HG02884 (cell line): ENCODE data around the gene CCSER2.
"Not testable (repeated sequence)": the region's sequence is repeated elsewhere in the genome, so short reads cannot be mapped to it uniquely, and the experiment has no call there.

Source experiments
- ATAC-seq: cut with Tn5 transposase; IDR thresholded peaks from one replicate; pipeline ENCODE4 v1.9.1; 2021; ENCODE audit warnings: mild to moderate bottlenecking, moderate library complexity; ENCODE audit not compliant: unreplicated experiment

CCSER2 gene

GRCh38 chr10:84328418-84329195 lies at the start of gene CCSER2:
Gene CCSER2, plus strand, starts transcription at chr10:84328589. Its CDS starts 42,464 bp downstream, at chr10:84371053.
- peak; percentile 50 for ATAC-seq

- ATAC-seq, result not testable (repeated sequence)
Measured at GRCh38 chr10:84279876-84280475, 48.4 kb upstream of the CCSER2 start.

GRCh38 chr10:84286695-84287094 lies 41.7 kb upstream of the CCSER2 start:
- no peak for ATAC-seq

- no peak for ATAC-seq
Measured at GRCh38 chr10:84288151-84288550, 40.2 kb upstream of the CCSER2 start.

GRCh38 chr10:84289521-84290200 lies 38.7 kb upstream of the CCSER2 start:
- no peak for ATAC-seq

GRCh38 chr10:84290235-84290634 lies 38.2 kb upstream of the CCSER2 start:
- ATAC-seq, result no peak

- ATAC-seq, result no peak
Measured at GRCh38 chr10:84291384-84291783, 37.0 kb upstream of the CCSER2 start.

- ATAC-seq, result peak; percentile 72
Measured at GRCh38 chr10:84292502-84292901, 35.9 kb upstream of the CCSER2 start.

GRCh38 chr10:84293171-84293570 lies 35.2 kb upstream of the CCSER2 start:
- no peak for ATAC-seq

- no peak for ATAC-seq
Measured at GRCh38 chr10:84293574-84294016, 34.8 kb upstream of the CCSER2 start.

- peak; percentile 66 for ATAC-seq
Measured at GRCh38 chr10:84294766-84295447, 33.5 kb upstream of the CCSER2 start.

- no peak for ATAC-seq
Measured at GRCh38 chr10:84296091-84296981, 32.1 kb upstream of the CCSER2 start.

GRCh38 chr10:84298057-84298456 lies 30.3 kb upstream of the CCSER2 start:
- ATAC-seq, result no peak

- ATAC-seq, result no peak
Measured at GRCh38 chr10:84302223-84302622, 26.2 kb upstream of the CCSER2 start.

- ATAC-seq, result no peak
Measured at GRCh38 chr10:84306751-84307384, 21.5 kb upstream of the CCSER2 start.

- no peak for ATAC-seq
Measured at GRCh38 chr10:84308021-84308420, 20.4 kb upstream of the CCSER2 start.

GRCh38 chr10:84308481-84309304 lies 19.7 kb upstream of the CCSER2 start:
- peak; percentile 61 for ATAC-seq

- ATAC-seq, result no peak
Measured at GRCh38 chr10:84310470-84310869, 17.9 kb upstream of the CCSER2 start.

- no peak for ATAC-seq
Measured at GRCh38 chr10:84311576-84311975, 16.8 kb upstream of the CCSER2 start.
